H1 (cell line): Measurements from ENCODE around the gene UBTD1. TPM values are rescaled to one million over a fixed set of nuclear protein-coding genes. Genes with fewer than 3 reads are reported as not detected.

Experiments used
- ASH2L ChIP-seq: fragments of 200-600, 300-600 bp; sonication (generic); IDR thresholded peaks from one replicate; pipeline ENCODE4 v1.7.1; 2017; ENCODE audit warnings: low read length
- CEBPB ChIP-seq: IDR thresholded peaks from 2 replicates; pipeline ENCODE4 v1.6.1; 2012; ENCODE audit warnings: low read depth, low read length
- CTBP2 ChIP-seq: IDR thresholded peaks from 2 replicates; pipeline ENCODE4 v1.7.0; 2011; ENCODE audit warnings: borderline replicate concordance, mild to moderate bottlenecking, moderate library complexity, mixed read lengths, low read length; ENCODE audit not compliant: insufficient read depth, insufficient read length
- EP300 ChIP-seq, 2 experiments: IDR thresholded peaks; 1 replicate in 1 of 2; 2 replicates in 1 of 2; pipeline ENCODE4 v1.6.1; 2011 to 2012; ENCODE audit warnings: low read depth in 2 of 2, low read length in 2 of 2, mild to moderate bottlenecking in 2 of 2, borderline replicate concordance in 1 of 2, inconsistent platforms in 1 of 2, moderate library complexity in 1 of 2
- GABPA ChIP-seq: IDR thresholded peaks from 2 replicates; pipeline ENCODE4 v1.6.1; 2011; ENCODE audit warnings: mild to moderate bottlenecking, low read length, moderate library complexity, borderline replicate concordance; ENCODE audit not compliant: insufficient read depth
- GTF2F1 ChIP-seq: IDR thresholded peaks from 2 replicates; pipeline ENCODE4 v1.6.1; 2012; ENCODE audit warnings: low read depth, low read length, improper control_type of control experiment, borderline replicate concordance
- HDAC6 ChIP-seq: IDR thresholded peaks from one replicate; pipeline ENCODE4 v1.7.1; 2012; ENCODE audit warnings: low read depth, mild to moderate bottlenecking, inconsistent platforms, low read length, moderate library complexity
- JUND ChIP-seq: IDR thresholded peaks from 2 replicates; pipeline ENCODE4 v1.6.1; 2011; ENCODE audit warnings: mild to moderate bottlenecking, improper control_type of control experiment, low read length
- NANOG ChIP-seq: IDR thresholded peaks from 2 replicates; pipeline ENCODE4 v1.6.1; 2011; ENCODE audit warnings: low read length, low read depth, mild to moderate bottlenecking, inconsistent platforms; ENCODE audit not compliant: insufficient read depth, poor library complexity, severe bottlenecking
- POU5F1 ChIP-seq: IDR thresholded peaks from 2 replicates; pipeline ENCODE4 v1.6.1; 2011; ENCODE audit warnings: low read depth, mild to moderate bottlenecking, low read length, moderate library complexity
- RAD21 ChIP-seq, 2 experiments: IDR thresholded peaks in 1 of 2; conservative IDR thresholded peaks in 1 of 2; 2 replicates each; pipeline ENCODE4 v1.6.1; 2011; ENCODE audit warnings: low read depth in 2 of 2, low read length in 2 of 2, improper control_type of control experiment in 1 of 2, inconsistent platforms in 1 of 2, mild to moderate bottlenecking in 1 of 2, moderate library complexity in 1 of 2
- TAF1 ChIP-seq: IDR thresholded peaks from 2 replicates; pipeline ENCODE4 v1.6.1; 2011; ENCODE audit warnings: mild to moderate bottlenecking, low read depth, low read length
- TEAD4 ChIP-seq: IDR thresholded peaks from 2 replicates; pipeline ENCODE4 v1.6.1; 2012; ENCODE audit warnings: low read depth, low read length, inconsistent platforms, mixed read lengths
- polyA plus RNA-seq, 7 experiments: library from polyadenylated mRNA; depleted of rRNA in 3 of 7; stranded (reverse) in 5 of 7; unstranded in 2 of 7; fragments of >200 nt in 5 of 7; fragments of 200-250 nt in 2 of 7; gene quantifications; 1 replicate in 5 of 7; 2 replicates in 1 of 7; 4 replicates in 1 of 7; pipeline versions ENCODE4 v1.2.1 to v1.2.3, GENCODE V29; 2011 to 2013; ENCODE audit warnings: missing spikeins in 2 of 7, mixed read lengths in 2 of 7
- total RNA-seq: library from RNA; stranded (reverse); fragmentation: NEBNext Ultra II Directional; extraction: Animal tissue kit (Norgen Biotek cat#: 25700); gene quantifications from 2 replicates; pipeline ENCODE4 v1.2.1, GENCODE V29; 2021

The UBTD1 gene
- total and polyA plus RNA-seq, 2 of the 8 experiments (the other 6 are each of a cell fraction or from before 2014, with no cell fraction given): 22.3 to 36.2 TPM

- TF ChIP-seq CTBP2 (no peak), CEBPB (no peak), EP300 (IDR thresholded peaks at IDR 0.05; ENCODE audit: borderline replicate concordance in 1 of 2, low read depth in 2 of 2, low read length in 2 of 2) (no peak), NANOG (no peak), ASH2L (no peak), RAD21 (IDR thresholded peaks at IDR 0.05 in 1 of 2, conservative IDR thresholded peaks at IDR 0.05 in 1 of 2; ENCODE audit: low read depth in 2 of 2, low read length in 2 of 2) (peak in 1 of 2 experiments; percentile 36; a peak in 2 of 4 replicates), TEAD4 (0 out of 2 replicates have a peak, but pooled peaks have one; percentile 18), POU5F1 (no peak), GTF2F1 (no peak), TAF1 (peak; percentile 29; the same call in 1 of the 2 replicates), HDAC6 (no peak), GABPA (no peak), JUND (no peak)
Measured at GRCh38 chr10:97520978-97521761, 22.4 kb downstream of the UBTD1 start (continued).
